Skin epidermis (tissue), 12 donors: ENCODE data around the gene BCAS3.

Experiments
- H3K27ac ChIP-seq, 21 experiments: fragments of 200-600 bp; sonication (generic) in 11 of 21; one replicate each; pipeline ENCODE4 v1.5.0; 2020; ENCODE audit warnings: mild to moderate bottlenecking in 3 of 21, inconsistent platforms in 2 of 21, moderate library complexity in 2 of 21
- H3K4me3 ChIP-seq, 7 experiments: fragments of 200-600 bp; sonication (generic) in 2 of 7; one replicate each; pipeline ENCODE4 v1.5.0; 2020; ENCODE audit warnings: inconsistent platforms in 2 of 7, mild to moderate bottlenecking in 2 of 7, moderate library complexity in 1 of 7

Gene BCAS3

GRCh38 chr17:61196799-61197198 lies 519.1 kb downstream of the BCAS3 start:
- no peak overlapping the region for H3K4me3 ChIP-seq
- H3K27ac ChIP-seq = no peak overlapping the region

- H3K27ac ChIP-seq = peak overlapping the region in 1 of 21 experiments; percentile 41
These were observed 522.0 kb downstream of the BCAS3 start for GRCh38 chr17:61199431-61200338.

GRCh38 chr17:61200339-61200715 lies 522.7 kb downstream of the BCAS3 start:
- Histone ChIP-seq H3K4me3 (no peak overlapping the region), H3K27ac (peak overlapping the region in 2 of 21 experiments; percentile 5 to 41)

More at GRCh38 chr17:61199431-61200338, 522.0 kb downstream of the BCAS3 start:
- H3K4me3 ChIP-seq = no peak overlapping the region

- peak overlapping the region in 2 of 21 experiments; percentile 34 to 41 for H3K27ac ChIP-seq
- no peak overlapping the region for H3K4me3 ChIP-seq
These were observed 523.6 kb downstream of the BCAS3 start for GRCh38 chr17:61201211-61201610.

- Histone ChIP-seq H3K4me3 (no peak overlapping the region), H3K27ac (no peak overlapping the region)
These were observed 524.9 kb downstream of the BCAS3 start for GRCh38 chr17:61202564-61202963.

GRCh38 chr17:61203671-61204131 lies 526.0 kb downstream of the BCAS3 start:
- no peak overlapping the region for H3K27ac ChIP-seq
- H3K4me3 ChIP-seq = no peak overlapping the region

GRCh38 chr17:61204456-61204855 lies 526.8 kb downstream of the BCAS3 start:
- Histone ChIP-seq H3K27ac (no peak overlapping the region), H3K4me3 (no peak overlapping the region)

GRCh38 chr17:61205401-61205800 lies 527.8 kb downstream of the BCAS3 start:
- H3K27ac ChIP-seq = no peak overlapping the region

GRCh38 chr17:61205931-61206330 lies 528.3 kb downstream of the BCAS3 start:
- H3K4me3 ChIP-seq = no peak overlapping the region
- peak overlapping the region in 1 of 21 experiments; percentile 21 for H3K27ac ChIP-seq

More at GRCh38 chr17:61205401-61205800, 527.8 kb downstream of the BCAS3 start:
- H3K4me3 ChIP-seq = no peak overlapping the region

- Histone ChIP-seq H3K4me3 (no peak overlapping the region), H3K27ac (no peak overlapping the region)
These were observed 529.3 kb downstream of the BCAS3 start for GRCh38 chr17:61206922-61207321.

GRCh38 chr17:61208301-61209105 lies 530.9 kb downstream of the BCAS3 start:
- Histone ChIP-seq H3K27ac (peak overlapping the region in 5 of 21 experiments; percentile 11 to 54 (median 27)), H3K4me3 (no peak overlapping the region)

- Histone ChIP-seq H3K4me3 (no peak overlapping the region), H3K27ac (peak overlapping the region in 2 of 21 experiments; percentile 19 to 54)
These were observed 531.4 kb downstream of the BCAS3 start for GRCh38 chr17:61209106-61209439.

- Histone ChIP-seq H3K27ac (peak overlapping the region in 1 of 21 experiments; percentile 19), H3K4me3 (no peak overlapping the region)
These were observed 531.9 kb downstream of the BCAS3 start for GRCh38 chr17:61209525-61209924.

GRCh38 chr17:61211236-61211635 lies 533.6 kb downstream of the BCAS3 start:
- Histone ChIP-seq H3K4me3 (no peak overlapping the region), H3K27ac (no peak overlapping the region)

GRCh38 chr17:61212655-61213054 lies 535.0 kb downstream of the BCAS3 start:
- Histone ChIP-seq H3K27ac (no peak overlapping the region), H3K4me3 (no peak overlapping the region)

GRCh38 chr17:61214753-61215152 lies 537.1 kb downstream of the BCAS3 start:
- no peak overlapping the region for H3K4me3 ChIP-seq
- H3K27ac ChIP-seq = no peak overlapping the region

GRCh38 chr17:61216066-61216465 lies 538.4 kb downstream of the BCAS3 start:
- H3K4me3 ChIP-seq = no peak overlapping the region
- no peak overlapping the region for H3K27ac ChIP-seq

- Histone ChIP-seq H3K4me3 (no peak overlapping the region), H3K27ac (no peak overlapping the region)
These were observed 540.3 kb downstream of the BCAS3 start for GRCh38 chr17:61217878-61218437.

GRCh38 chr17:61218438-61218837 lies 540.8 kb downstream of the BCAS3 start:
- H3K27ac ChIP-seq = peak overlapping the region in 2 of 21 experiments; percentile 13 to 38

GRCh38 chr17:61219460-61219859 lies 541.8 kb downstream of the BCAS3 start:
- no peak overlapping the region for H3K4me3 ChIP-seq
- H3K27ac ChIP-seq = peak overlapping the region in 3 of 21 experiments; percentile 13 to 38 (median 33)

More at GRCh38 chr17:61218438-61218837, 540.8 kb downstream of the BCAS3 start:
- no peak overlapping the region for H3K4me3 ChIP-seq
